Choroid plexus epithelial cell (primary cell): ENCODE results near the gene NXT1.
A peak's percentile ranks its signal among the peaks of the same experiment; 100 is the strongest.

ENCODE experiments used
- DNase-seq: peaks from one replicate; pipeline ENCODE4 v3.0.0-alpha.2; 2010; ENCODE audit warnings: low read depth
- H3K4me3 ChIP-seq: 2 replicates; pipeline ENCODE4 v1.5.1; 2011; ENCODE audit warnings: low read depth, mild to moderate bottlenecking, control low read depth, low read length, moderate library complexity
- CTCF ChIP-seq: conservative IDR thresholded peaks from 2 replicates; pipeline ENCODE4 v1.5.1; 2011; ENCODE audit warnings: low read depth, mild to moderate bottlenecking, control low read depth, inconsistent platforms, low read length, moderate library complexity

NXT1 gene

DNA sequence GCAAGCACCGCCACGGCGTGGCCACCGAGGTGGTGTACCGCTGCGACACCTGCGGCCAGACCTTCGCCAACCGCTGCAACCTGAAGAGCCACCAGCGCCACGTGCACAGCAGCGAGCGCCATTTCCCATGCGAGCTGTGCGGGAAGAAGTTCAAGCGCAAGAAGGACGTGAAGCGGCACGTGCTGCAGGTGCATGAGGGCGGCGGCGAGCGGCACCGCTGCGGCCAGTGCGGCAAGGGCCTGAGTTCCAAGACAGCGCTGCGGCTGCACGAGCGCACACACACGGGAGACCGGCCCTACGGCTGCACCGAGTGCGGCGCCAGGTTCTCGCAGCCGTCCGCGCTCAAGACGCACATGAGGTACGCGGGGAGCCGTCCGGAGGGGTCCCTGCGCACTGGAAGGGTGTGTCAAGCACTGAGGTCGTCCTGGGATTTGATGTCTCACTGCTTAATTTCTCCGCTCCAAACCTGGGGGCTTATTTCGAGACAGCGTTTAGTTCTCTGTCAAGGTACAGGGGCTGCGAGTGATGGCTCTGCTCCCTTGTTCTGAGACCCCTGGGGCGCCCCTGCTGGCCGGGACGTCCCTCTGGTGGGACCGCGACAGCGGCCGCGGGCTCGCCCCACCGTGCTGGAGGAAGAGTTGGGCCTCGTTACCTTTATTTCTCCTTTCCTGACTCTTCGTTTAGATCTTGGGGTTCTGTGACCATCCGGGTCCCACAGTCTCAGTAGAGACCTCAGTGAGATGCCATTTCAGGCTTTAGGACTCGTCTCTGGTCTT, 15.0 kb downstream of the NXT1 start:
- no peak for TF ChIP-seq CTCF
- no peak overlapping the region for H3K4me3 ChIP-seq
- DNase-seq: no peak

DNA sequence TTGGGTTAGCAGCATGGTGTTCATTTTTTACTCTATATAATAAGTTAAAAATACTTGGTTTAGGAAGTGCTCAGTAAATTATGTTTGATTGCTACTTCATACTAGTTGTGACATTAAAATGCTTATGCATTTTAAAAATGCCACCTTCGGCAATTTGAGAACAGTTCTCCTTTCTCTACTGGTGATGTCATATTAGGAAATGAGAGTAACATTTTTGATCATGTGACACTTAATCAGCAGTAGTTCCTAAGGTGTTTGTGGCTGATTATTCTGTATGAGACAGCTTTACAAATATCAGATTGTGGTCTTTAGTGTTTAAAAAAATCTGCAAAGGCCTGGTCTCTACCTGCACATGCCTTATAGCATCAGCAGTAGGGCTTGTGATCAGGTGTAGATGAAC, 15.8 kb downstream of the NXT1 start:
- no peak for DNase-seq
- TF ChIP-seq CTCF: no peak
- H3K4me3 ChIP-seq: no peak overlapping the region

- no peak overlapping the region for H3K4me3 ChIP-seq
- DNase-seq: no peak
- TF ChIP-seq CTCF: no peak
Measured at GRCh38 chr20:23367770-23368169, 17.2 kb downstream of the NXT1 start.

- H3K4me3 ChIP-seq: no peak overlapping the region
- DNase-seq: peak; percentile 39
- TF ChIP-seq CTCF: no peak
Measured at GRCh38 chr20:23368316-23369071, 17.9 kb downstream of the NXT1 start.

DNA sequence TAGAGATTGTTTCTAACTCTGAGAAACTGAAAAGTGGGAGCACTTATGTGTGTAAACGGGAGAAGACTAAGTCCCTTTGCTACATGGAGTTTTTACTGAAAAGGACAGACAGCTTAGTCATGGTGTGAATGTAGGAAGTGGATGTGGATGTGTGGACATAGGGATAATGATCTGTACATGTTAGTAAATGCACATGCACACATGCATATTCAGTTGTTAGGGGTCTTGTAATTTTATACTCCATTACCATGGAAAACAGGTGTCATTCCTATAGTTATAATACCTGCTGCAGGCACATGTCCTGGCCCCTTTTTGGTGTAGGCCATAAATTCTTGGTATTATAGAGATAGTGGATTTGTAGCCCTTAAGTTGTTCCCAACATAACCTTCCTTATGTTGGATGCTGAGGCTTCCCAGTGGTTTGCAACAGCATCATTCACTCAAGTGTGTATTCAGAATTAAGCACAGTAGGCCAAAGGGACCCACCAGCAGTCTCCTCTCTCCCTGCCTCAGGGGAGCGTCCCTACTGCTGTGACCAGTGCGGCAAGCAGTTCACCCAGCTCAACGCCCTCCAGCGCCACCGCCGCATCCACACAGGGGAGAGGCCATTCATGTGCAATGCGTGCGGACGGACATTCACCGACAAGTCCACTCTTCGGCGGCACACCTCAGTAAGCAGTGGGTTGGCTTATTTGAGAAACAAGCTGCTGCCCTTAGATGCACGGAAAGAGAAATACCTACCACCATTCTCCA, 18.7 kb downstream of the NXT1 start:
- H3K4me3 ChIP-seq: no peak overlapping the region
- no peak for DNase-seq
- no peak for TF ChIP-seq CTCF

DNA sequence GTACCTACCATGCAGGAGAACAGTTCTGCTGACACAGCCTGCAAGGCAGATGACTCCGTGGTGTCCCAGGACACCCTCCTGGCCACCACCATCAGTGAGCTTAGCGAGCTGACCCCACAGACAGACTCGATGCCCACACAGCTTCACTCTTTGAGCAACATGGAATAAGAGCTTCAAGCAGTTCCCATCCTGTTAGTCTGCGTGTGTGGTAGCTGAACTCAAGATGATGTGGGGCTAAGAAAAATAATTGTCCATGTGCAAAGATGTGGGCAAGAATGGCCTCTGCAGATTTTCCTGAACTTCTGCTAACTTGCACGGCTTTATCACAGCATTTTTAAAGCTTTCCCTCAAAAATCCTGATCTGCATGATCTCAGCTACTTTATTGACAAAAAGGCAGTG, 19.7 kb downstream of the NXT1 start:
- no peak for TF ChIP-seq CTCF

More for the DNA sequence above, 19.7 kb downstream of the NXT1 start:
- no peak overlapping the region for H3K4me3 ChIP-seq
- DNase-seq: no peak
